ENCODE data around the gene MEX3A.

- TF ChIP-seq CTCF (IDR thresholded peaks at IDR 0.05; ENCODE audit: low read depth, low read length, missing input control) (peak; percentile 1), YY1 (IDR thresholded peaks at IDR 0.05) (no peak), ZBTB33 (IDR thresholded peaks at IDR 0.05) (no peak), REST (IDR thresholded peaks at IDR 0.05) (no peak), SP1 (IDR thresholded peaks at IDR 0.05) (no peak), TAF1 (conservative IDR thresholded peaks at IDR 0.05) (no peak), RAD21 (IDR thresholded peaks at IDR 0.05) (peak in 1 of 2 donors; percentile 11), NR2F2 (IDR thresholded peaks at IDR 0.05) (no peak), MAX (IDR thresholded peaks at IDR 0.05) (no peak), GABPA (IDR thresholded peaks at IDR 0.05 in 1 of 2, conservative IDR thresholded peaks at IDR 0.05 in 1 of 2) (no peak), EGR1 (IDR thresholded peaks at IDR 0.05; ENCODE audit: low read depth in 2 of 2) (no peak), JUND (IDR thresholded peaks at IDR 0.05) (no peak), FOXA1 (IDR thresholded peaks at IDR 0.05) (no peak)
These were observed 37.4 kb upstream of the MEX3A start for GRCh38 chr1:156119503-156120209.
